Suprapubic skin (tissue), 4 donors: ENCODE results near the gene RHOJ. TPM values are rescaled to one million over a fixed set of nuclear protein-coding genes. Genes with fewer than 3 reads are reported as not detected.
A peak's percentile ranks its signal among the peaks of the same experiment; 100 is the strongest.

Source experiments
- DNase-seq, 2 donors: peaks; one replicate each; pipeline ENCODE4 v3.0.0-alpha.2; 2019; ENCODE audit warnings: low spot score in 2 of 2
- H3K27ac ChIP-seq: fragments of 200-600 bp; sonication (generic); one replicate; pipeline ENCODE4 v1.5.1; 2019
- H3K27me3 ChIP-seq: fragments of 200-600 bp; sonication (generic); one replicate; pipeline ENCODE4 v1.5.1; 2019
- H3K36me3 ChIP-seq: fragments of 200-600 bp; sonication (generic); one replicate; pipeline ENCODE4 v1.5.1; 2019
- H3K4me1 ChIP-seq: fragments of 200-600 bp; sonication (generic); one replicate; pipeline ENCODE4 v1.5.1; 2019
- H3K4me3 ChIP-seq: fragments of 200-600 bp; sonication (generic); one replicate; pipeline ENCODE4 v1.5.1; 2019; ENCODE audit warnings: mild to moderate bottlenecking
- H3K9me3 ChIP-seq: fragments of 200-600 bp; sonication (generic); one replicate; pipeline ENCODE4 v1.5.1; 2019
- EP300 ChIP-seq: sonication (generic); formaldehyde crosslinking; IDR thresholded peaks from one replicate; pipeline ENCODE4 v1.6.1; 2017; ENCODE audit warnings: antibody characterized with exemption
- POLR2A ChIP-seq, 2 donors: fragments of 450-650 bp; IDR thresholded peaks; one replicate each; pipeline ENCODE4 v1.6.1; 2017; ENCODE audit warnings: antibody characterized with exemption in 2 of 2, mild to moderate bottlenecking in 2 of 2, moderate library complexity in 2 of 2
- POLR2AphosphoS5 ChIP-seq, 3 donors: sonication (generic); formaldehyde crosslinking; IDR thresholded peaks; one replicate each; pipeline ENCODE4 v1.6.1; 2017; ENCODE audit warnings: antibody characterized with exemption in 3 of 3
- WGBS: methylation state at CpG from one replicate; pipeline ENCODE4 v1.1.5; 2018; 5-methylcytosine and 5-hydroxymethylcytosine counted together
- total RNA-seq, 4 donors: library from RNA; depleted of rRNA; stranded (reverse); fragments of >200 nt; gene quantifications; one replicate each; pipeline ENCODE4 v1.1.0, GENCODE V29; 2016
- TF ChIP-seq, protein P1 (sequence below), 2 donors: fragments of 200-600 bp in 1 of 2; fragments of 450-650 bp in 1 of 2; sonication (generic) in 1 of 2; IDR thresholded peaks; one replicate each; pipeline ENCODE4 v1.5.1; 2016 to 2019; ENCODE audit warnings: antibody characterized with exemption in 2 of 2, mild to moderate bottlenecking in 1 of 2, moderate library complexity in 1 of 2

RHOJ gene
- total RNA-seq, 4 donors from 2014 or later: 1.2 to 4.4 (median 2.5) TPM

GRCh38 chr14:63180011-63180410 is 24.2 kb upstream of the RHOJ start:
- Histone ChIP-seq H3K4me3 (no peak overlapping the region), H3K9me3 (no peaks in the 10 kb centered on the region), H3K27ac (peak overlapping the region; percentile 81), H3K27me3 (no peaks in the 10 kb centered on the region), H3K36me3 (no peaks in the 10 kb centered on the region), H3K4me1 (peaks cover 19% of the 10 kb centered on the region)
- 68% methylated on average over 3 of the region's 3 CpGs for WGBS
- DNase-seq: no peak
- TF ChIP-seq POLR2AphosphoS5 (IDR thresholded peaks at IDR 0.05) (no peak), EP300 (no peak)

GRCh38 chr14:63182968-63183367 is 21.3 kb upstream of the RHOJ start:
- whole genome bisulfite sequencing: 79% methylated on average over 3 of the region's 3 CpGs
- Histone ChIP-seq H3K27me3 (no peaks in the 10 kb centered on the region), H3K4me3 (no peak overlapping the region), H3K4me1 (peaks cover 18% of the 10 kb centered on the region), H3K27ac (no peak overlapping the region), H3K36me3 (no peaks in the 10 kb centered on the region), H3K9me3 (no peaks in the 10 kb centered on the region)
- no peak for DNase-seq
- no peak for TF ChIP-seq POLR2AphosphoS5 (IDR thresholded peaks at IDR 0.05)
- TF ChIP-seq, protein P1, sequence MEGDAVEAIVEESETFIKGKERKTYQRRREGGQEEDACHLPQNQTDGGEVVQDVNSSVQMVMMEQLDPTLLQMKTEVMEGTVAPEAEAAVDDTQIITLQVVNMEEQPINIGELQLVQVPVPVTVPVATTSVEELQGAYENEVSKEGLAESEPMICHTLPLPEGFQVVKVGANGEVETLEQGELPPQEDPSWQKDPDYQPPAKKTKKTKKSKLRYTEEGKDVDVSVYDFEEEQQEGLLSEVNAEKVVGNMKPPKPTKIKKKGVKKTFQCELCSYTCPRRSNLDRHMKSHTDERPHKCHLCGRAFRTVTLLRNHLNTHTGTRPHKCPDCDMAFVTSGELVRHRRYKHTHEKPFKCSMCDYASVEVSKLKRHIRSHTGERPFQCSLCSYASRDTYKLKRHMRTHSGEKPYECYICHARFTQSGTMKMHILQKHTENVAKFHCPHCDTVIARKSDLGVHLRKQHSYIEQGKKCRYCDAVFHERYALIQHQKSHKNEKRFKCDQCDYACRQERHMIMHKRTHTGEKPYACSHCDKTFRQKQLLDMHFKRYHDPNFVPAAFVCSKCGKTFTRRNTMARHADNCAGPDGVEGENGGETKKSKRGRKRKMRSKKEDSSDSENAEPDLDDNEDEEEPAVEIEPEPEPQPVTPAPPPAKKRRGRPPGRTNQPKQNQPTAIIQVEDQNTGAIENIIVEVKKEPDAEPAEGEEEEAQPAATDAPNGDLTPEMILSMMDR (IDR thresholded peaks at IDR 0.05): no peak
- TF ChIP-seq EP300: no peak
- no peak for TF ChIP-seq POLR2A (IDR thresholded peaks at IDR 0.05)

GRCh38 chr14:63186453-63186852 is 17.8 kb upstream of the RHOJ start:
- WGBS: 61% methylated on average over 1 of the region's 1 CpG
- TF ChIP-seq, protein P1 (IDR thresholded peaks at IDR 0.05): no peak
- TF ChIP-seq EP300 (no peak), POLR2A (IDR thresholded peaks at IDR 0.05) (no peak), POLR2AphosphoS5 (IDR thresholded peaks at IDR 0.05) (no peak)
- H3K4me1 ChIP-seq: no peaks in the 10 kb centered on the region
- no peaks in the 10 kb centered on the region for H3K27me3 ChIP-seq
- DNase-seq: no peak
- no peak overlapping the region for H3K27ac ChIP-seq
- H3K9me3 ChIP-seq: no peaks in the 10 kb centered on the region
- H3K4me3 ChIP-seq: no peak overlapping the region
- H3K36me3 ChIP-seq: no peaks in the 10 kb centered on the region

- TF ChIP-seq POLR2AphosphoS5 (IDR thresholded peaks at IDR 0.05): no peak
- TF ChIP-seq EP300: no peak
- TF ChIP-seq, protein P1 (IDR thresholded peaks at IDR 0.05): no peak
- no peak for TF ChIP-seq POLR2A (IDR thresholded peaks at IDR 0.05)
- no peaks in the 10 kb centered on the region for H3K4me1 ChIP-seq
- H3K36me3 ChIP-seq: no peaks in the 10 kb centered on the region
- H3K27me3 ChIP-seq: no peaks in the 10 kb centered on the region
- H3K27ac ChIP-seq: no peak overlapping the region
- 95% methylated on average over 3 of the region's 3 CpGs for WGBS
- no peaks in the 10 kb centered on the region for H3K9me3 ChIP-seq
- no peak for DNase-seq
- no peak overlapping the region for H3K4me3 ChIP-seq
Observed at GRCh38 chr14:63191211-63191610, 13.0 kb upstream of the RHOJ start.

DNA sequence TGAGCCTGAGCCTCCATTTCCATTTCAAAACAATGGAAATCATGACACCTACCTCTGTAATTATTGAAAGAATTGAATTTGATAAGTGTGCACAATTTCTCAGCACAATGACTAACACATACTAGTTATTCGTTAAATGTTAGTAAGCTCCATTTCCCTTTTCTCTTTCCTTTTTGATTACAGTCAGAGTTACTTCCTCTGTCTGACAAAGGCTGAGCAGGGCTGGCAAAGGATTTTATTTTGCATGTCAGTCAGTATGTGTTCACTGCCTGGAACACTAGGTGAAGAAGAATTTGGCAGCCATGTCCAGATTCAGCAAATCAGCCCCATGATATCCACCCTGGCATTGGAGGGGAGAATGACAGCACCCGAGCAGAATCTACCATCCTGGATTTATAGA is 12.2 kb upstream of the RHOJ start:
- no peak overlapping the region for H3K4me3 ChIP-seq
- no peaks in the 10 kb centered on the region for H3K36me3 ChIP-seq
- TF ChIP-seq EP300: no peak
- TF ChIP-seq, protein P1 (IDR thresholded peaks at IDR 0.05): no peak
- no peak for TF ChIP-seq POLR2AphosphoS5 (IDR thresholded peaks at IDR 0.05)
- TF ChIP-seq POLR2A (IDR thresholded peaks at IDR 0.05): no peak
- no peaks in the 10 kb centered on the region for H3K4me1 ChIP-seq
- H3K27ac ChIP-seq: no peak overlapping the region
- no peaks in the 10 kb centered on the region for H3K27me3 ChIP-seq
- DNase-seq: no peak
- whole genome bisulfite sequencing: 34% methylated on average over 2 of the region's 2 CpGs
- no peaks in the 10 kb centered on the region for H3K9me3 ChIP-seq

GRCh38 chr14:63193236-63193635 is 11.0 kb upstream of the RHOJ start:
- no peak overlapping the region for H3K4me3 ChIP-seq
- WGBS: 95% methylated on average over 2 of the region's 2 CpGs
- TF ChIP-seq EP300 (no peak), POLR2A (IDR thresholded peaks at IDR 0.05) (no peak), POLR2AphosphoS5 (IDR thresholded peaks at IDR 0.05) (no peak)
- TF ChIP-seq, protein P1 (IDR thresholded peaks at IDR 0.05): no peak
- no peaks in the 10 kb centered on the region for H3K27me3 ChIP-seq
- no peaks in the 10 kb centered on the region for H3K4me1 ChIP-seq
- H3K36me3 ChIP-seq: no peaks in the 10 kb centered on the region
- no peak for DNase-seq
- no peaks in the 10 kb centered on the region for H3K9me3 ChIP-seq
- no peak overlapping the region for H3K27ac ChIP-seq
